GM19397 (cell line): Measurements from ENCODE around the gene ZNF780B.

Source experiments
- ATAC-seq: cut with Tn5 transposase; IDR thresholded peaks from one replicate; pipeline ENCODE4 v1.9.1; 2021; ENCODE audit warnings: mild to moderate bottlenecking, moderate library complexity; ENCODE audit not compliant: unreplicated experiment

ZNF780B gene

GRCh38 chr19:40055832-40056504 is at the start of gene ZNF780B:
Gene ZNF780B (minus strand): TSS chr19:40056231. CDS start chr19:40050332, 5,899 bp downstream.
- peak; percentile 81 for ATAC-seq

- ATAC-seq: no peak
These were observed 48.7 kb upstream of the ZNF780B start for GRCh38 chr19:40104754-40105153.

GRCh38 chr19:40103600-40103999 is 47.6 kb upstream of the ZNF780B start:
- no peak for ATAC-seq

- ATAC-seq: no peak
These were observed 45.8 kb upstream of the ZNF780B start for GRCh38 chr19:40101813-40102212.

- ATAC-seq: no peak
These were observed 37.4 kb upstream of the ZNF780B start for GRCh38 chr19:40093416-40093815.

- no peak for ATAC-seq
These were observed 35.4 kb upstream of the ZNF780B start for GRCh38 chr19:40091205-40092129.

GRCh38 chr19:40090241-40091204 is 34.5 kb upstream of the ZNF780B start, which contains the start of gene ZNF780A:
Gene ZNF780A (minus strand): TSS chr19:40090943. CDS start chr19:40084753, 6,190 bp downstream.
- ATAC-seq: no peak

GRCh38 chr19:40089462-40089861 is 33.4 kb upstream of the ZNF780B start:
- ATAC-seq: no peak

- ATAC-seq: no peak
These were observed 32.4 kb upstream of the ZNF780B start for GRCh38 chr19:40088299-40089047.

- no peak for ATAC-seq
These were observed 28.9 kb upstream of the ZNF780B start for GRCh38 chr19:40084948-40085347.

GRCh38 chr19:40081411-40081810 is 25.4 kb upstream of the ZNF780B start:
- no peak for ATAC-seq

GRCh38 chr19:40080289-40080688 is 24.3 kb upstream of the ZNF780B start:
- ATAC-seq: no peak

- no peak for ATAC-seq
These were observed 22.3 kb upstream of the ZNF780B start for GRCh38 chr19:40078377-40078776.

GRCh38 chr19:40070058-40070457 is 14.0 kb upstream of the ZNF780B start:
- no peak for ATAC-seq

GRCh38 chr19:40059624-40060023 is 3.6 kb upstream of the ZNF780B start:
- no peak for ATAC-seq

- no peak for ATAC-seq
These were observed 1.1 kb upstream of the ZNF780B start for GRCh38 chr19:40057166-40057565.

GRCh38 chr19:40056505-40056904 is 474 bp upstream of the ZNF780B start:
- no peak for ATAC-seq

- ATAC-seq: no peak
These were observed 982 bp downstream of the ZNF780B start for GRCh38 chr19:40055049-40055448.

- no peak for ATAC-seq
These were observed 1.4 kb downstream of the ZNF780B start for GRCh38 chr19:40054632-40055031.

- ATAC-seq: no peak
These were observed 2.5 kb downstream of the ZNF780B start for GRCh38 chr19:40053491-40053890.
